NCI-H1092 (cell line): ENCODE measurements around the gene PRX.

ENCODE experiments used
- DNase-seq: peaks from one replicate; lab custom pipeline; 2025; lab: John Stamatoyannopoulos, UW

The PRX gene

GRCh38 chr19:40365010-40365409 lies 48.2 kb downstream of the PRX start:
- DNase-seq, result no peak

GRCh38 chr19:40363069-40363468 lies 50.1 kb downstream of the PRX start:
- no peak for DNase-seq

- no peak for DNase-seq
Observed at GRCh38 chr19:40362160-40362559, 51.0 kb downstream of the PRX start.

- DNase-seq, result no peak
Observed at GRCh38 chr19:40360708-40361241, 52.4 kb downstream of the PRX start.

GRCh38 chr19:40360020-40360707 lies 53.0 kb downstream of the PRX start:
- no peak for DNase-seq

GRCh38 chr19:40358773-40359172 lies 54.4 kb downstream of the PRX start:
- no peak for DNase-seq

- no peak for DNase-seq
Observed at GRCh38 chr19:40357640-40358039, 55.5 kb downstream of the PRX start.

GRCh38 chr19:40356681-40357595 lies 56.2 kb downstream of the PRX start:
- no peak for DNase-seq

- no peak for DNase-seq
Observed at GRCh38 chr19:40355975-40356680, 57.0 kb downstream of the PRX start.

GRCh38 chr19:40348961-40349507 lies 64.1 kb downstream of the PRX start:
- peak; percentile 3 for DNase-seq

GRCh38 chr19:40348125-40348913 lies 64.9 kb downstream of the PRX start, which contains the start of the genes C19orf47 and PLD3:
C19orf47 (minus strand) TSS chr19:40348397; CDS start chr19:40341857, 6,540 bp downstream.
PLD3 (plus strand) TSS chr19:40348695; CDS start chr19:40366484, 17,789 bp downstream.
- peak; percentile 95 for DNase-seq

GRCh38 chr19:40344422-40344821 lies 68.8 kb downstream of the PRX start:
- no peak for DNase-seq
